Endothelial cell of umbilical vein (primary cell): ENCODE data around the gene PLPP7. TPM values are rescaled to one million over a fixed set of nuclear protein-coding genes. Genes with fewer than 3 reads are reported as not detected.
"Not testable (repeated sequence)": the region's sequence is repeated elsewhere in the genome, so short reads cannot be mapped to it uniquely, and the experiment has no call there.

Experiments used
- BruUV-seq: library from RNA; stranded (reverse); fragments of 400-500 nt; replicated peaks from 2 replicates; lab custom pipeline; 2021; lab: Mats Ljungman, UMichigan
- CTCF ChIA-PET: fragments of 300-600, 350-600 bp; sonication (Branson Sonifier 250); formaldehyde crosslinking; loops from one replicate; lab custom pipeline; 2021; ENCODE audit warnings: antibody characterized with exemption, inconsistent platforms; lab: Charles Lee
- POLR2A ChIA-PET: fragments of 300-600, 350-600 bp; sonication (Branson Sonifier 250); formaldehyde crosslinking; loops from one replicate; lab custom pipeline; 2021; ENCODE audit warnings: antibody characterized with exemption, inconsistent platforms; lab: Charles Lee
- DNase-seq: peaks from one replicate; pipeline ENCODE4 v3.0.0-alpha.2; 2011; ENCODE audit warnings: low read depth, low spot score
- FAIRE-seq: peaks from 2 replicates; lab custom pipeline; 2011; peaks lifted over from hg19 to GRCh38; lab: Jason Lieb, UNC
- H2AFZ ChIP-seq: 2 replicates; pipeline ENCODE4 v1.6.0; 2012; ENCODE audit warnings: low read depth, low read length, control low read depth, inconsistent platforms
- H3K27ac ChIP-seq: 2 replicates; pipeline ENCODE4 v1.5.1; 2011; ENCODE audit warnings: low read depth, mild to moderate bottlenecking, control low read depth, low read length, moderate library complexity; ENCODE audit not compliant: insufficient read depth
- H3K27me3 ChIP-seq, 2 experiments: 2 replicates each; pipeline versions ENCODE4 v1.6.0 to v1.6.1; 2011; ENCODE audit warnings: low read length in 2 of 2, mixed read lengths in 1 of 2; ENCODE audit not compliant: control insufficient read depth in 2 of 2, insufficient read depth in 2 of 2
- H3K36me3 ChIP-seq, 2 experiments: 2 replicates in 1 of 2; 3 replicates in 1 of 2; pipeline ENCODE4 v1.5.1; 2011; ENCODE audit warnings: low read length in 2 of 2, mild to moderate bottlenecking in 1 of 2, moderate library complexity in 1 of 2; ENCODE audit not compliant: control insufficient read depth in 2 of 2, insufficient read depth in 2 of 2; ENCODE audit errors: extremely low read depth in 1 of 2
- H3K4me1 ChIP-seq: 3 replicates; pipeline ENCODE4 v1.5.1; 2011; ENCODE audit warnings: mild to moderate bottlenecking, low read length; ENCODE audit not compliant: control insufficient read depth, insufficient read depth; ENCODE audit errors: extremely low read depth
- H3K4me2 ChIP-seq: 2 replicates; pipeline ENCODE4 v1.6.1; 2011; ENCODE audit warnings: low read length, control low read depth, mixed read lengths; ENCODE audit not compliant: insufficient read depth
- H3K4me3 ChIP-seq, 3 experiments: fragments of 200-600 bp in 1 of 3; sonication (generic), shearing (Covaris generic) in 1 of 3; replicated peaks in 1 of 3; 2 replicates each; pipeline ENCODE4 v1.5.1; 2011 to 2016; ENCODE audit warnings: control low read depth in 3 of 3, low read length in 3 of 3, mild to moderate bottlenecking in 2 of 3, inconsistent platforms in 1 of 3, low read depth in 1 of 3, moderate library complexity in 1 of 3; ENCODE audit not compliant: insufficient read depth in 1 of 3
- H3K79me2 ChIP-seq: 2 replicates; pipeline ENCODE4 v1.6.0; 2012; ENCODE audit warnings: low read length, inconsistent platforms; ENCODE audit not compliant: control insufficient read depth, insufficient read depth
- H3K9ac ChIP-seq: replicated peaks from 2 replicates; pipeline ENCODE3; 2011; ENCODE audit warnings: low read length, control low read depth; ENCODE audit not compliant: insufficient read depth; ENCODE audit errors: extremely low read depth
- H3K9me1 ChIP-seq: replicated peaks from 3 replicates; pipeline ENCODE4 v1.6.0; 2011; ENCODE audit warnings: mild to moderate bottlenecking, low read length; ENCODE audit not compliant: control insufficient read depth, insufficient read depth; ENCODE audit errors: extremely low read depth
- H3K9me3 ChIP-seq: replicated peaks from 2 replicates; pipeline ENCODE4 v1.5.1; 2012; ENCODE audit warnings: low read length, inconsistent platforms; ENCODE audit not compliant: control insufficient read depth, insufficient read depth
- H4K20me1 ChIP-seq: replicated peaks from 2 replicates; pipeline ENCODE3; 2011; ENCODE audit warnings: mild to moderate bottlenecking, low read length; ENCODE audit not compliant: control insufficient read depth, insufficient read depth; ENCODE audit errors: extremely low read depth
- EZH2 ChIP-seq: IDR thresholded peaks from 2 replicates; pipeline ENCODE4 v1.6.1; 2012; ENCODE audit warnings: borderline replicate concordance, low read depth, mild to moderate bottlenecking, moderate library complexity, low read length, inconsistent platforms; ENCODE audit not compliant: severe bottlenecking
- GATA2 ChIP-seq: IDR thresholded peaks from 2 replicates; pipeline ENCODE4 v1.7.0; 2011; ENCODE audit warnings: low read depth, mild to moderate bottlenecking, moderate library complexity, mixed read lengths, low read length; ENCODE audit not compliant: insufficient read length, insufficient read depth
- JUN ChIP-seq: IDR thresholded peaks from 2 replicates; pipeline ENCODE4 v1.6.1; 2011; ENCODE audit warnings: borderline replicate concordance, low read depth; ENCODE audit not compliant: insufficient read length, insufficient read depth
- POLR2A ChIP-seq: IDR thresholded peaks from 2 replicates; pipeline ENCODE4 v1.6.1; 2012; ENCODE audit warnings: low read depth, mild to moderate bottlenecking, control low read depth, low read length
- POLR2AphosphoS5 ChIP-seq: IDR thresholded peaks from 2 replicates; pipeline ENCODE4 v1.6.1; 2012; ENCODE audit warnings: low read depth, mild to moderate bottlenecking, control low read depth, low read length, moderate library complexity; ENCODE audit not compliant: insufficient read depth
- dilution Hi-C: fragments of 300-500 bp; cut with MboI; formaldehyde crosslinking; loops from one replicate; pipeline ENCODE4 v1.15.0; 2019; ENCODE audit warnings: low sequenced_read_pairs; ENCODE audit not compliant: extremely low pct_ligation_motif_present
- intact Hi-C: fragments of 100-400 bp; cut with micrococcal nuclease; formaldehyde crosslinking; loops from one replicate; pipeline ENCODE4 v1.10.0; 2022
- polyA plus RNA-seq, 4 experiments: library from polyadenylated mRNA; depleted of rRNA in 3 of 4; stranded (reverse) in 3 of 4; unstranded in 1 of 4; fragments of >200 nt; gene quantifications; 2 replicates each; pipeline versions ENCODE4 v1.2.1 to v1.2.3, GENCODE V29; 2011 to 2012; ENCODE audit warnings: missing spikeins in 1 of 4
- total RNA-seq: library from RNA; stranded (reverse); gene quantifications from 2 replicates; pipeline ENCODE4 v1.2.3, GENCODE V29; 2021
- TF ChIP-seq, protein P1 (sequence below), 2 donors: IDR thresholded peaks; 1 replicate in 1 of 2; 2 replicates in 1 of 2; pipeline ENCODE4 v1.5.1; 2011; ENCODE audit warnings: low read length in 2 of 2, mild to moderate bottlenecking in 2 of 2, moderate library complexity in 2 of 2, control low read depth in 1 of 2, inconsistent platforms in 1 of 2, low read depth in 1 of 2; ENCODE audit not compliant: insufficient read depth in 1 of 2; ENCODE audit errors: extremely low read depth in 1 of 2

PLPP7 gene
- total and polyA plus RNA-seq, 2 donors (not counting 3 experiments of a cell fraction or from before 2014, with no cell fraction given): 2.1 to 2.7 TPM

DNA sequence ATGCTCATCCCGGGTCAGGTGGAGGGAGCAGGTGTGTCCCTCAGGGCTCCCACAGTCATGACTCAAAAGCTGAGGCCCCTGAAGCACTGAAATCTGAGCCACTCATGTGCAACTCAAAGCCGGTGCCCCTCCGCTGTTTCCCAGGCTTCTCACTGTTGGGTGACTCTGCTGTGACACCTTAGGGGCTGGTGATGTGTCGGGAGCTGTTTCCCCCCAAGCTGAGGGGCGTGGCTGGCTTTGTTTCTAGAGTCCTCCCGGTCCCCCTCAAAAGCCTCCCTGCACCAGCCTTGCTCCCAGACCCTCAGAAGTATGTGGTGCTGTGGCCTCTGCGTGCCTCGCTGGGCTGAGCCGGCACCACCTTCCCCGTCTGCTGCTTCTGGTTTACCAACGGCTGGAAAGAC is 39.7 kb downstream of the PLPP7 start:
- ChIA-PET POLR2A (no interaction called here), CTCF (no interaction called here)
- Histone ChIP-seq H3K36me3 (no peaks in the 10 kb centered on the region), H2AFZ (no peak overlapping the region), H3K4me2 (no peak overlapping the region), H3K9ac (no peak overlapping the region), H3K4me3 (no peak overlapping the region), H4K20me1 (no peaks in the 10 kb centered on the region), H3K79me2 (no peaks in the 10 kb centered on the region), H3K27ac (no peak overlapping the region), H3K9me3 (no peaks in the 10 kb centered on the region), H3K9me1 (no peaks in the 10 kb centered on the region), H3K4me1 (peaks cover 10% of the 10 kb centered on the region), H3K27me3 (no peaks in the 10 kb centered on the region)
- FAIRE-seq (no peak), DNase-seq (no peak)
- dilution Hi-C loops (no loop called here), intact Hi-C loops (no loop called here)
- TF ChIP-seq JUN (no peak), EZH2 (no peak)
- BruUV-seq: no TSS peak

- no TSS peak for BruUV-seq
- peak; percentile 91 for FAIRE-seq
- ChIA-PET CTCF (interaction anchor here (0.5 to 2.7 kb wide), 6 partner anchors 41 to 154 kb away, joined by 3 to 11 read pairs (median 4); partner anchors contain the start of genes FAM78A and PLPP7), POLR2A (interaction anchor here (0.7 to 1.3 kb wide), 6 partner anchors 61 to 154 kb away, joined by 3 to 6 read pairs (median 3); no protein-coding TSS in a partner anchor)
- H3K4me2 ChIP-seq: no peak overlapping the region
- H2AFZ ChIP-seq: peak overlapping the region; percentile 4
- peak overlapping the region; percentile 24 for H3K9ac ChIP-seq
- no peaks in the 10 kb centered on the region for H3K9me3 ChIP-seq
- peak overlapping the region; percentile 76 for H3K27ac ChIP-seq
- no peaks in the 10 kb centered on the region for H3K27me3 ChIP-seq
- no peaks in the 10 kb centered on the region for H4K20me1 ChIP-seq
- H3K36me3 ChIP-seq: no peaks in the 10 kb centered on the region
- intact Hi-C loops: loop anchor here (1.0 kb wide), 2 partner anchors 57 to 93 kb away; no protein-coding TSS in a partner anchor
- H3K79me2 ChIP-seq: no peaks in the 10 kb centered on the region
- peak; percentile 47 for TF ChIP-seq GATA2
- peak; percentile 77 for TF ChIP-seq POLR2AphosphoS5
- TF ChIP-seq POLR2A: peak; percentile 47
- TF ChIP-seq, protein P1, sequence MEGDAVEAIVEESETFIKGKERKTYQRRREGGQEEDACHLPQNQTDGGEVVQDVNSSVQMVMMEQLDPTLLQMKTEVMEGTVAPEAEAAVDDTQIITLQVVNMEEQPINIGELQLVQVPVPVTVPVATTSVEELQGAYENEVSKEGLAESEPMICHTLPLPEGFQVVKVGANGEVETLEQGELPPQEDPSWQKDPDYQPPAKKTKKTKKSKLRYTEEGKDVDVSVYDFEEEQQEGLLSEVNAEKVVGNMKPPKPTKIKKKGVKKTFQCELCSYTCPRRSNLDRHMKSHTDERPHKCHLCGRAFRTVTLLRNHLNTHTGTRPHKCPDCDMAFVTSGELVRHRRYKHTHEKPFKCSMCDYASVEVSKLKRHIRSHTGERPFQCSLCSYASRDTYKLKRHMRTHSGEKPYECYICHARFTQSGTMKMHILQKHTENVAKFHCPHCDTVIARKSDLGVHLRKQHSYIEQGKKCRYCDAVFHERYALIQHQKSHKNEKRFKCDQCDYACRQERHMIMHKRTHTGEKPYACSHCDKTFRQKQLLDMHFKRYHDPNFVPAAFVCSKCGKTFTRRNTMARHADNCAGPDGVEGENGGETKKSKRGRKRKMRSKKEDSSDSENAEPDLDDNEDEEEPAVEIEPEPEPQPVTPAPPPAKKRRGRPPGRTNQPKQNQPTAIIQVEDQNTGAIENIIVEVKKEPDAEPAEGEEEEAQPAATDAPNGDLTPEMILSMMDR (IDR thresholded peaks at IDR 0.05; ENCODE audit: extremely low read depth in 1 of 2, insufficient read depth in 1 of 2, low read depth in 1 of 2, low read length in 2 of 2): no peak
- DNase-seq: peak; percentile 99
- H3K9me1 ChIP-seq: no peaks in the 10 kb centered on the region
- H3K4me1 ChIP-seq: peaks cover 15% of the 10 kb centered on the region
- dilution Hi-C loops: no loop called here
- no peak overlapping the region for H3K4me3 ChIP-seq
These were observed 41.5 kb downstream of the PLPP7 start for GRCh38 chr9:131330814-131331600.

DNA sequence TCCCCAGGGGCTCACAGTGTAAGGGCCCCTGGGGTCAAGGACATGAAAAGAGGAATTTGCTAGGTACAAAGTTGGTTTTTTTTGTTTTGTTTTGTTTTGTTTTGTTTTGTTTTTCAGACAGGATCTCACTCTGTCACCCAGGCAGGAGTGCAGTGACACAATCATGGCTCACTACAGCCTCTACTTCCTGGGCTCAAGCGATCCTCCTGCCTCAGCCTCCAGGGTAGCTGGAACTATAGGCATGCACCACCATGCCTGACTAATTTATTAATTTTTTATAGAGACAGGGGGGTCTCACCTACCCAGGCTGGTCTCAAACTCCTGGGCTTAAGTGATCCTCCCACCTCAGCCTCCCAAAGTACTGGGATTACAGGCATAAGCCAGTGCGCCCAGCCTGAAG is 42.5 kb downstream of the PLPP7 start:
- H3K9me1 ChIP-seq, H3K27me3 ChIP-seq, H3K4me2 ChIP-seq, dilution Hi-C loops, H3K9me3 ChIP-seq, H3K27ac ChIP-seq, H4K20me1 ChIP-seq, H2AFZ ChIP-seq, FAIRE-seq, H3K9ac ChIP-seq, BruUV-seq, H3K79me2 ChIP-seq, H3K4me3 ChIP-seq, H3K36me3 ChIP-seq, DNase-seq: not testable (repeated sequence)
- ChIA-PET CTCF (interaction anchor here (1.3 to 2.7 kb wide), 3 partner anchors 57 to 155 kb away, joined by 4 to 11 read pairs (median 10); partner anchors contain the start of gene FAM78A), POLR2A (interaction anchor here (0.7 to 1.2 kb wide), 3 partner anchors 62 to 155 kb away, joined by 3 to 4 read pairs (median 3); no protein-coding TSS in a partner anchor)
- intact Hi-C loops: loop anchor here (1.0 kb wide), 2 partner anchors 58 to 94 kb away; no protein-coding TSS in a partner anchor
- peaks cover 14% of the 10 kb centered on the region for H3K4me1 ChIP-seq
